GM12865 (cell line): ENCODE measurements around the gene UVSSA.

Experiments used
- DNase-seq: peaks from one replicate; pipeline ENCODE4 v3.0.0; 2010; ENCODE audit warnings: low read depth
- H3K4me3 ChIP-seq: 2 replicates; pipeline ENCODE4 v1.5.1; 2011; ENCODE audit warnings: mild to moderate bottlenecking, low read depth, low read length, control low read depth
- TF ChIP-seq, protein P1 (sequence below): IDR thresholded peaks from 2 replicates; pipeline ENCODE4 v1.5.1; 2011; ENCODE audit warnings: low read length, control low read depth, low read depth, inconsistent platforms; ENCODE audit not compliant: insufficient read depth; ENCODE audit errors: missing control alignments

UVSSA gene

GRCh38 chr4:1412376-1413203 is 65.6 kb downstream of the UVSSA start:
- no peak overlapping the region for H3K4me3 ChIP-seq
- TF ChIP-seq, protein P1, sequence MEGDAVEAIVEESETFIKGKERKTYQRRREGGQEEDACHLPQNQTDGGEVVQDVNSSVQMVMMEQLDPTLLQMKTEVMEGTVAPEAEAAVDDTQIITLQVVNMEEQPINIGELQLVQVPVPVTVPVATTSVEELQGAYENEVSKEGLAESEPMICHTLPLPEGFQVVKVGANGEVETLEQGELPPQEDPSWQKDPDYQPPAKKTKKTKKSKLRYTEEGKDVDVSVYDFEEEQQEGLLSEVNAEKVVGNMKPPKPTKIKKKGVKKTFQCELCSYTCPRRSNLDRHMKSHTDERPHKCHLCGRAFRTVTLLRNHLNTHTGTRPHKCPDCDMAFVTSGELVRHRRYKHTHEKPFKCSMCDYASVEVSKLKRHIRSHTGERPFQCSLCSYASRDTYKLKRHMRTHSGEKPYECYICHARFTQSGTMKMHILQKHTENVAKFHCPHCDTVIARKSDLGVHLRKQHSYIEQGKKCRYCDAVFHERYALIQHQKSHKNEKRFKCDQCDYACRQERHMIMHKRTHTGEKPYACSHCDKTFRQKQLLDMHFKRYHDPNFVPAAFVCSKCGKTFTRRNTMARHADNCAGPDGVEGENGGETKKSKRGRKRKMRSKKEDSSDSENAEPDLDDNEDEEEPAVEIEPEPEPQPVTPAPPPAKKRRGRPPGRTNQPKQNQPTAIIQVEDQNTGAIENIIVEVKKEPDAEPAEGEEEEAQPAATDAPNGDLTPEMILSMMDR: no peak
- no peak for DNase-seq

DNA sequence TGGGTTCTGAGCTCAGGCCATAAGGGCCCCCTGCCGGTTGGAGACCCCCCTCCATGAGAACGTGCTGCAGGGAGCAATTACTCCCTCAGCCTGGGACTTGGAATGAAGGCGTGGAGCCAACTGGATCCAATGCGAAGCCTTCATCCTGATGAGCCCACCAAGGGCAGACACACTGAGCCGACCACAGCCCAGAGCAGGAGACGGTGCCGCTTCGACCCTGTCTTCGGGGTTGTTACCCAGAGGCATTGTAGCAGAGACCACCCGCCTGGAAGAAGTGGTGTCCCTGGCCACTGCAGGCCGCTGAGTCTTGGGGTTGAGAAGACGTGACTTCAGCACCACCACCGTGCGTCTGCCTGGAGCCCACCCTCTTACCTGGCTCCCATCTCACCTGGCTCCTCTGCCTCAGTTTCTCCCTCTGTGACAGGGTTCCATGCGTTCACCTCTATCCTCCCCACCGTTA is 66.2 kb downstream of the UVSSA start:
- no peak for DNase-seq
- no peak overlapping the region for H3K4me3 ChIP-seq
- TF ChIP-seq, protein P1: no peak

DNA sequence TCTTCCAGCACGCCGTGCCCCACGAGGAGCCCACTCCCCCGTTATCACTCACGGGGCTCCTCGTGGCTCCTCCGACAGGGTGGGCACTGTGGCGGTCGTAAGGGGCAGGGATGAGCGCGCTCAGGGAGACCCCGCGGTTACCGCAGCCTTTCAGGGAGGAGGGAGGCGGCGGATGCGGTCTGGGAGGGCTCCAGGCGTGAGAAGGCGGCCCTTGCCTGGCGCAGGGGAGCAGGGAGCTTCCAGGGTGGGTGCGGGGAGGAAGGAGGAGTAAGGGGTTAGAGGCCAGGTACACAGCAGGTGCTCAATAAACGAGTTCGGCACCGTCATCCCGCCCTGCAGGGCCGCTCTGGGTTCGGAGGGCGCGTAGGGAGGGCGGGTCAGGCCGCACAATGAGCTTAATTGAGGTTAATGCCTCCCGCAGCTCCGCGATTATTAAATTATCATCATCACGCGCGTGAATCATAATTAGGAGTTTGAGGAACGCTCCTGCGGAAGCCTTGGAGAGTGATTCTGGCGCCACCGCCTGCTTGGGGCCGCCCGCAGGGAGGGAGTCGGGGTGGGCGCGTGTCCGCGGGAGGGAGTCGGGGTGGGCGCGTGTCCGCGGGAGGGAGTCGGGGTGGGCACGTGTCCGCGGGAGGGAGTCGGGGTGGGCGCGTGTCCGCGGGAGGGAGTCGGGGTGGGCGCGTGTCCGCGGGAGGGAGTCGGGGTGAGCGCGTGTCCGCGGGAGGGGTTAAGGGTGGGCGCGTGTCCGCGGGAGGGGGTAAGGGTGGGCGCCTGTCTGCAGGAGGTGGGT is 66.9 kb downstream of the UVSSA start:
- no peak overlapping the region for H3K4me3 ChIP-seq
- TF ChIP-seq, protein P1: no peak
- DNase-seq: no peak

DNA sequence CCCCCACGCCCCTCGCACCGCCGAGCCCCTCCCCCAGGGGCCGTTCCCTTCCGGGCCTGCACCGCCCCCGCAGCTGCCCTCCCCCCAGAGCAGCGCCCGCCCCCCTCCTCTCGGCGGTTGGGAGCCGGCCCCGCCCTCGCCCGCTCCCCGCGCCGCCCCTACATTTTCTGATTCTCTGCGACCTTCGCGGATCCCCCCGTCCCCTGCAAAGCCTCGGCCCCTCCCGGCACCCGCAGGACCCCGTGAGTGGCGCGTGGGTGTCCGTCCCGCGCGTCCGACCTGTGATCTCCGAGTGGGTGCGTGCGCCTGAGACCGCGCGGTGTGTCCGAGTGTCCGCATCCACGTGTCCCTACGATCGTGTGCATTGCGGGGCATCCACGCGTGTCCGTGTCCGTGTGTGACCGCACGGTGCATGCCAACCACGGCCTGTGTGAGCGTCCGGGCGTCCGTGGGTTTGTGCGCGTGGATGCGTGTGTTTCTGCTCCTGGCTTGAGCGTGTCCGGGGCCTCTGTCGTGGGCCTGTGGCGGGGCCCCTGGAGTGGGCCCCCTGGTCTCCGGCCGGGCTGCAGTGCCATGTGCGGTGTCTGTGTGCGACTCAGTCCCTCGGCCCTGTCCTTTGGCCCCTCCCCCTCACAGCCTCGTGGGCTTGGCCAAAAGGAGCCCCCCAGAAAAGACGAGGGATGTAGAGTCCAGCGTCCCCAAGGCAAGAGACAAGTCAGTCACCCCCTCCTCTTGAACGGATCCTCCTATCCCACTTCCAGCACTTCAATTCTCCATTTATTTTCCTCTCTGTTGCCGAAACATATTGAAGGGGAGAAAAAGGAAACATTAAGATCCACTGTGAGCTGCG is 68.0 kb downstream of the UVSSA start:
- H3K4me3 ChIP-seq: no peak overlapping the region
- DNase-seq: no peak
- TF ChIP-seq, protein P1: no peak

DNA sequence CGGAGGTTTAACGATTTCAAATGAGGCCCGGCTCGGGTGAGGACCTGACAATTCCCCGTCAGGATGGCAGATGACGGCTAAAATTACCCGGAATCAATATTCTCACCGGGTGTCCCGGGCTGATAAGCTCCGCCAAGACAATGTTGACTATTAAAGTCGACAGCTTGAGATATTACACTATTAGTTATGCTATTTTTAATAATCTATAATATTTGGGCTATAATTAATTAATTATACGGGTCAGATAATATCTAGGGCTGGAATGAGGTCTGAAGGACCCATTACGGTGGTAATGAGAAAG is 68.6 kb downstream of the UVSSA start:
- TF ChIP-seq, protein P1: no peak
- no peak overlapping the region for H3K4me3 ChIP-seq
- DNase-seq: no peak

- TF ChIP-seq, protein P1: no peak
- DNase-seq: no peak
- no peak overlapping the region for H3K4me3 ChIP-seq
Measured at GRCh38 chr4:1416051-1416947, 69.3 kb downstream of the UVSSA start.
